HG02571 (cell line): ENCODE data around the gene RBM34.
"Not testable (repeated sequence)": the region's sequence is repeated elsewhere in the genome, so short reads cannot be mapped to it uniquely, and the experiment has no call there.

Experiments
- ATAC-seq: cut with Tn5 transposase; IDR thresholded peaks from one replicate; pipeline ENCODE4 v1.9.1; 2021; ENCODE audit warnings: mild to moderate bottlenecking, moderate library complexity; ENCODE audit not compliant: unreplicated experiment

Gene RBM34

GRCh38 chr1:235093013-235093695 lies 67.9 kb downstream of the RBM34 start:
- ATAC-seq: no peak

- not testable (repeated sequence) for ATAC-seq
Measured at GRCh38 chr1:235092415-235092814, 68.6 kb downstream of the RBM34 start.

- ATAC-seq: not testable (repeated sequence)
Measured at GRCh38 chr1:235092045-235092406, 69.0 kb downstream of the RBM34 start.

GRCh38 chr1:235091319-235092044 lies 69.6 kb downstream of the RBM34 start:
- not testable (repeated sequence) for ATAC-seq

GRCh38 chr1:235090406-235091069 lies 70.5 kb downstream of the RBM34 start:
- no peak for ATAC-seq

- ATAC-seq: no peak
Measured at GRCh38 chr1:235088907-235089306, 72.1 kb downstream of the RBM34 start.

- ATAC-seq: no peak
Measured at GRCh38 chr1:235088430-235088829, 72.6 kb downstream of the RBM34 start.

GRCh38 chr1:235087906-235088305 lies 73.1 kb downstream of the RBM34 start:
- ATAC-seq: no peak

- ATAC-seq: not testable (repeated sequence)
Measured at GRCh38 chr1:235085411-235086117, 75.5 kb downstream of the RBM34 start.
